Astrocyte (in vitro differentiated cells and primary cell): Measurements from ENCODE around the gene ARID4A.

Source experiments
- EZH2 ChIP-seq: IDR thresholded peaks from 2 replicates; pipeline ENCODE4 v1.6.1; 2012; ENCODE audit warnings: mild to moderate bottlenecking, low read length, inconsistent platforms; ENCODE audit not compliant: insufficient read depth
- TF ChIP-seq, protein P1 (sequence below): IDR thresholded peaks from 2 replicates; pipeline ENCODE4 v1.5.1; 2011; ENCODE audit warnings: low read depth, mild to moderate bottlenecking, inconsistent platforms, low read length, moderate library complexity; ENCODE audit not compliant: insufficient read depth

GRCh38 chr14:58278177-58278576 is 20.2 kb upstream of the ARID4A start:
- TF ChIP-seq, protein P1, sequence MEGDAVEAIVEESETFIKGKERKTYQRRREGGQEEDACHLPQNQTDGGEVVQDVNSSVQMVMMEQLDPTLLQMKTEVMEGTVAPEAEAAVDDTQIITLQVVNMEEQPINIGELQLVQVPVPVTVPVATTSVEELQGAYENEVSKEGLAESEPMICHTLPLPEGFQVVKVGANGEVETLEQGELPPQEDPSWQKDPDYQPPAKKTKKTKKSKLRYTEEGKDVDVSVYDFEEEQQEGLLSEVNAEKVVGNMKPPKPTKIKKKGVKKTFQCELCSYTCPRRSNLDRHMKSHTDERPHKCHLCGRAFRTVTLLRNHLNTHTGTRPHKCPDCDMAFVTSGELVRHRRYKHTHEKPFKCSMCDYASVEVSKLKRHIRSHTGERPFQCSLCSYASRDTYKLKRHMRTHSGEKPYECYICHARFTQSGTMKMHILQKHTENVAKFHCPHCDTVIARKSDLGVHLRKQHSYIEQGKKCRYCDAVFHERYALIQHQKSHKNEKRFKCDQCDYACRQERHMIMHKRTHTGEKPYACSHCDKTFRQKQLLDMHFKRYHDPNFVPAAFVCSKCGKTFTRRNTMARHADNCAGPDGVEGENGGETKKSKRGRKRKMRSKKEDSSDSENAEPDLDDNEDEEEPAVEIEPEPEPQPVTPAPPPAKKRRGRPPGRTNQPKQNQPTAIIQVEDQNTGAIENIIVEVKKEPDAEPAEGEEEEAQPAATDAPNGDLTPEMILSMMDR, result no peak
- no peak for TF ChIP-seq EZH2
